Measurements from ENCODE around the gene OR10A6.

The OR10A6 gene

DNA sequence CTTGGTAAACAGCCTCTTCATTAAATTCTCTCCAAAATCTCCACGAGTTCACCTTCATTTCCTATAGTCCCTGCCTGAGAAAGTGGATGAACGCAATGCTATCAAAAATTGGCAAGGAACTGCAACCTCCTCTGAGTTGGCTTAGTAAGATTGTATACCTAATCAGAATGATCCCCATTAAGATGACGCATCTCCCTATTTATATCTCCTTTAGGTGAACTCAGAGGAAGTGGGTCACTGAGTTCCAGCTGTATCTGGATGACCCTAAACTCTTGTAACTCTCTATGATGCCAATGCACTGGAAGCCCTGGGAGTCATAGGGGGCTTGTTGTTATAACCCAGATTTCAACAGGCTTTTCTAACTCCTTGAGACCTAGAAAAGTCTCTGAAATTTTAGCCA is 48.2 kb downstream of the OR10A6 start:
- in situ Hi-C loops (cut with HindIII; ENCODE audit: low sequenced_read_pairs): no loop called here
